Breast epithelium (tissue), 3 donors: ENCODE data around the gene TRMT2A.

ENCODE experiments used
- POLR2A ChIP-seq: fragments of 450-650 bp; IDR thresholded peaks from one replicate; pipeline ENCODE4 v1.6.1; 2016; ENCODE audit warnings: antibody characterized with exemption, mild to moderate bottlenecking, moderate library complexity
- POLR2AphosphoS5 ChIP-seq, 3 donors: sonication (generic); formaldehyde crosslinking; IDR thresholded peaks; one replicate each; pipeline ENCODE4 v1.6.1; 2017; ENCODE audit warnings: antibody characterized with exemption in 3 of 3
- TF ChIP-seq, protein P1 (sequence below), 3 donors: fragments of 450-650 bp; IDR thresholded peaks; one replicate each; pipeline ENCODE4 v1.5.1; 2016 to 2017; ENCODE audit warnings: antibody characterized with exemption in 3 of 3, mild to moderate bottlenecking in 3 of 3, moderate library complexity in 3 of 3

DNA sequence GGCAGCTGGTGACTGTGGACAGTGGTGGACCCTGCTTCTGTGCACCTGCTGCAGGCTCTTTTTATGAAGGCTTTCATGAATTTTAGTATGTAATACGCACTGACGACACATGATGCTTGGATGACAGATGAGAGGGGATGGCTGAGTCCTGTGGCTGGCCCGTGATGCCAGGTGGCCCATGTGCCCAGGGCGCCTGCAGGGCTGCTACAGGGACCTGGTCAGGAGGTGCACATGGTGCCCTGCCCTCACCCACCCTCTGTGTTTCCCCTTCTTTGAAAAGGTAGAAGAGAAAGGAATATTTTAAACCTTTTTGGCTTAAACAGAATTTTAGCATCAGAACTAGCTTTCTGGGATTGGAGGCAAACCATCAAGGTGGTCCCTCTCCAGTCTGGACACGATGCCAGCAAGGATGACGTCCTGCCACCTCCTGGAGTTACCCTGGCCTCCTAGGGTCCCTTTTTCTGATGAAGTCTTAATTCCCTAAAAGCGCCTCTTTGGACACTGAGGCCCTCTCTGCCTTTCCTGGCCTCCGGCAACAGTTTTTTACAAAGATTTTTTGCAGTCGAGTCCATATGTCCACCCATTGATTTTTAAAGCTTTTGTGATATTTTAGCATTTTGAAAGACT lies 6.6 kb downstream of the TRMT2A start:
- TF ChIP-seq POLR2AphosphoS5 (IDR thresholded peaks at IDR 0.05): no peak
- TF ChIP-seq, protein P1, sequence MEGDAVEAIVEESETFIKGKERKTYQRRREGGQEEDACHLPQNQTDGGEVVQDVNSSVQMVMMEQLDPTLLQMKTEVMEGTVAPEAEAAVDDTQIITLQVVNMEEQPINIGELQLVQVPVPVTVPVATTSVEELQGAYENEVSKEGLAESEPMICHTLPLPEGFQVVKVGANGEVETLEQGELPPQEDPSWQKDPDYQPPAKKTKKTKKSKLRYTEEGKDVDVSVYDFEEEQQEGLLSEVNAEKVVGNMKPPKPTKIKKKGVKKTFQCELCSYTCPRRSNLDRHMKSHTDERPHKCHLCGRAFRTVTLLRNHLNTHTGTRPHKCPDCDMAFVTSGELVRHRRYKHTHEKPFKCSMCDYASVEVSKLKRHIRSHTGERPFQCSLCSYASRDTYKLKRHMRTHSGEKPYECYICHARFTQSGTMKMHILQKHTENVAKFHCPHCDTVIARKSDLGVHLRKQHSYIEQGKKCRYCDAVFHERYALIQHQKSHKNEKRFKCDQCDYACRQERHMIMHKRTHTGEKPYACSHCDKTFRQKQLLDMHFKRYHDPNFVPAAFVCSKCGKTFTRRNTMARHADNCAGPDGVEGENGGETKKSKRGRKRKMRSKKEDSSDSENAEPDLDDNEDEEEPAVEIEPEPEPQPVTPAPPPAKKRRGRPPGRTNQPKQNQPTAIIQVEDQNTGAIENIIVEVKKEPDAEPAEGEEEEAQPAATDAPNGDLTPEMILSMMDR (IDR thresholded peaks at IDR 0.05): no peak
- TF ChIP-seq POLR2A: no peak
